ENCODE measurements around the gene CIB4. TPM values are rescaled to one million over a fixed set of nuclear protein-coding genes. Genes with fewer than 3 reads are reported as not detected.
A peak's percentile ranks its signal among the peaks of the same experiment; 100 is the strongest.

CIB4 gene
- total RNA-seq, 2 donors from 2014 or later, result not detected

GRCh38 chr2:26561918-26562810 is 79.0 kb downstream of the CIB4 start:
- ATAC-seq, result peak; percentile 90
- Histone ChIP-seq H3K27me3 (no peaks in the 10 kb centered on the region), H3K4me3 (peak overlapping the region; percentile 12), H3K4me1 (peaks cover 20% of the 10 kb centered on the region), H3K9me3 (no peaks in the 10 kb centered on the region), H3K27ac (peak overlapping the region; percentile 14 to 58 (median 46)), H3K36me3 (replicated peaks in 1 of 2; ENCODE audit: insufficient read depth in 1 of 2, low read depth in 2 of 2) (no peaks in the 10 kb centered on the region)
- TF ChIP-seq POLR2A (IDR thresholded peaks at IDR 0.05) (no peak), CTCF (IDR thresholded peaks at IDR 0.05) (peak; percentile 16 to 64 (median 46))
- peak; percentile 75 to 86 (median 78) for DNase-seq
- intact Hi-C loops (cut with DNase I), result no loop called here
- WGBS, 2 donors, result 20 to 70% methylated on average over 16 to 68 of the region's 69 CpGs

- 93 to 97% methylated on average over 6 to 8 of the region's 8 CpGs for WGBS, 2 donors
- Histone ChIP-seq H3K27ac (no peak overlapping the region), H3K4me3 (no peak overlapping the region), H3K36me3 (replicated peaks in 1 of 2; ENCODE audit: insufficient read depth in 1 of 2, low read depth in 2 of 2) (no peaks in the 10 kb centered on the region), H3K4me1 (peaks cover 20% of the 10 kb centered on the region), H3K27me3 (no peaks in the 10 kb centered on the region), H3K9me3 (no peaks in the 10 kb centered on the region)
- intact Hi-C loops (cut with DNase I), result no loop called here
- TF ChIP-seq CTCF (IDR thresholded peaks at IDR 0.05) (no peak), POLR2A (IDR thresholded peaks at IDR 0.05) (no peak)
- DNase-seq (no peak), ATAC-seq (no peak)
Observed at GRCh38 chr2:26561376-26561775, 79.8 kb downstream of the CIB4 start.

GRCh38 chr2:26560892-26561291 is 80.3 kb downstream of the CIB4 start:
- peaks cover 20% of the 10 kb centered on the region for H3K4me1 ChIP-seq
- H3K4me3 ChIP-seq, result no peak overlapping the region
- WGBS, 2 donors, result 79 to 89% methylated on average over 3 of the region's 3 CpGs
- TF ChIP-seq CTCF (IDR thresholded peaks at IDR 0.05) (no peak), POLR2A (IDR thresholded peaks at IDR 0.05) (no peak)
- H3K27ac ChIP-seq, result no peak overlapping the region
- H3K36me3 ChIP-seq (replicated peaks in 1 of 2; ENCODE audit: insufficient read depth in 1 of 2, low read depth in 2 of 2), result no peaks in the 10 kb centered on the region
- H3K9me3 ChIP-seq, result no peaks in the 10 kb centered on the region
- DNase-seq (no peak), ATAC-seq (no peak)
- no peaks in the 10 kb centered on the region for H3K27me3 ChIP-seq
- intact Hi-C loops (cut with DNase I), result no loop called here

GRCh38 chr2:26559556-26559955 is 81.6 kb downstream of the CIB4 start:
- H3K9me3 ChIP-seq, result no peaks in the 10 kb centered on the region
- 76 to 82% methylated on average over 2 of the region's 2 CpGs for WGBS, 2 donors

More at GRCh38 chr2:26559556-26559955, 81.6 kb downstream of the CIB4 start:
- Histone ChIP-seq H3K4me3 (no peak overlapping the region), H3K4me1 (peaks cover 20% of the 10 kb centered on the region), H3K27me3 (no peaks in the 10 kb centered on the region), H3K27ac (no peak overlapping the region), H3K36me3 (replicated peaks in 1 of 2; ENCODE audit: insufficient read depth in 1 of 2, low read depth in 2 of 2) (no peaks in the 10 kb centered on the region)
- intact Hi-C loops (cut with DNase I), result no loop called here
- ATAC-seq (no peak), DNase-seq (no peak)
- no peak for TF ChIP-seq POLR2A (IDR thresholded peaks at IDR 0.05)
- no peak for TF ChIP-seq CTCF (IDR thresholded peaks at IDR 0.05)
